GM18907 (cell line): ENCODE measurements around the gene CDC27.
"Not testable (repeated sequence)": the region's sequence is repeated elsewhere in the genome, so short reads cannot be mapped to it uniquely, and the experiment has no call there.

Experiments used
- ATAC-seq: cut with Tn5 transposase; IDR thresholded peaks from one replicate; pipeline ENCODE4 v1.9.1; 2021; ENCODE audit warnings: mild to moderate bottlenecking, moderate library complexity; ENCODE audit not compliant: unreplicated experiment

The CDC27 gene

GRCh38 chr17:47193931-47194511, 4.9 kb upstream of the CDC27 start:
- ATAC-seq: no peak

- ATAC-seq: no peak
Observed at GRCh38 chr17:47192554-47192953, 3.5 kb upstream of the CDC27 start.

DNA sequence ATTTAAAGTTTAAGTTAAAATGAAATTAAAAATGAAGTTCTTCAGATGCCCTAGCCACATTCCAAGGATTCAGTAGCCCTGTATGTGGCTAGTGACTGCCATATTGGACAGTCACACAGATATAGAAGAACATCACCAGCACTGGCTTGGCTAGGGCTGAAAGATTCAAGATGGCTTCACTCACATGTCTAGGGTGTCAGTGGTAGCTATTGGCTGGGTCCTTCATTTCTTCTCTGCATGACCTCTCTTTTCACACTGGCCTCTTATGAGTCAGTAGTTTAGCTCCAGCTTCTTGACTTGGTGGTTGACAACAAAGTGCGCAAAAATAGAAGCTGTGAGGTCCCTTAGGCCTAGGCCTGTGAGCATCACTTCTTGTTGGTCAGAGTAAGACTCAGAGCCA, 1.7 kb upstream of the CDC27 start:
- no peak for ATAC-seq

GRCh38 chr17:47190243-47190642, 1.1 kb upstream of the CDC27 start:
- ATAC-seq: no peak

- no peak for ATAC-seq
Observed at GRCh38 chr17:47189732-47190237, 690 bp upstream of the CDC27 start.

DNA sequence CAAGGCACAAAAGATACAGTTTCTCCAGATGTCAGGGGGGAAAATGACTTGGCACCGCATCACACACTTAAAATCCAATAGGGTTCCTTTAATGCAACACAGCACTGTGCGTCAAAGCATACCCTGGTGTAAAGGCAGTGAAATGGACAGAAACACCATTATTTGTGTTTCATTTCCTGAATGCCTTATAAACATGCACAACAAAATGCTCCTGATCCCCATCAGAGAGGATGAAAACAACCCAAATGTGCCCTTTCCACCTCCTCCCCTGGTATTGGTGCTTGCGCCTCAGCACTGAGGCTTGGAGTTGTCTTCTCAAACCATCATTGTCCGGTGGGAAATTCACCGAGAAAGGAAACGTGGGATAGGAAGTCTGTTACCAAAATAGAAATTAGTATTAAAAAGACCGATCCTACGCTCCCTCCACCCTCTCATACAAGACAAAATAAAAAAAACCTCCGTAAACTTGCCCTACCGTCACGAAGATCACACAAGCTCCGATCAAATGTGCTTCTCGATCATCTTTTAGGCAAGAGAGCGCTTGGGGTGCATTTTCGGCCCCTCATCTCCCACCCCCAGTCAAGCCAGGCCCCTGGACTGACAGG, 722 bp downstream of the CDC27 start:
- ATAC-seq: peak; percentile 1

DNA sequence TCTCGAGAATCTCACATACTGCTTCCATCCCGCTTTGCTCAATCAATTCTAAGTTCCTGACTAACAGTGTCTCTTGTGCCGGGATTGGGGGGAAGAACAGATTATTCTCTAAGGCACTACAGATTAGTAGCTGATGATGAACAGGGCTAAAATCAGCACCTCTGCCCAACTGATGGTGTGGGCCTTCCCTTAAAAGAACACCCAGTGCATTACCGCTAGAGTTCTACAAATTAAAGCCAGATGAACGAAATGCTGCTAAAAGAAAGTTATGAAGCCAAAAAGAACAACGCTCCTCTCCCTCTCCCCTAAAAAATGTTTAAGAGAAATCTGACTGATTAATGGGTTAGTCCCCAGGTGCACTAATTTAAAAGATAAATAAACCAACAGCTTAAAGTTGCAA, 4.4 kb downstream of the CDC27 start:
- ATAC-seq: no peak

- ATAC-seq: not testable (repeated sequence)
Observed at GRCh38 chr17:47180988-47181387, 8.1 kb downstream of the CDC27 start.

DNA sequence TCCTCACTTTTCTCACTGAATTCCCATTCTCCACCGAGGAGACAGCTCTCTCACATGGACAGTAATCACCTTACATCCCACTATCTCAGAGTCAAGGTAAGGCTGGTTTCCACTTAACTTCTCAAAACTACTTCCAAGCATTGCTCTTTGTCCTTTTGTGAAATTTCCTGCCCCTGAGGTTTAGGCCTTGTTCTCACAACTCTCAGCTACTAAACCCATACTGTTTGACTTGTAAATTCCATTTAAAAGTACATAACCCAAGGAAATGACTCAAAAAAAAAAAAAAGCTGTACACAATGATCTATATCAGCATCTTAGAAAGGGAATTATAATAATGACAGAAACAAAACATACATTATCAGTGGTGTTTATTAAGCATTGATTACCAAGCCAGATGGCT, 8.8 kb downstream of the CDC27 start:
- no peak for ATAC-seq

- ATAC-seq: no peak
Observed at GRCh38 chr17:47179141-47179540, 10.0 kb downstream of the CDC27 start.

- no peak for ATAC-seq
Observed at GRCh38 chr17:47177261-47177660, 11.8 kb downstream of the CDC27 start.

- no peak for ATAC-seq
Observed at GRCh38 chr17:47176389-47176826, 12.7 kb downstream of the CDC27 start.

DNA sequence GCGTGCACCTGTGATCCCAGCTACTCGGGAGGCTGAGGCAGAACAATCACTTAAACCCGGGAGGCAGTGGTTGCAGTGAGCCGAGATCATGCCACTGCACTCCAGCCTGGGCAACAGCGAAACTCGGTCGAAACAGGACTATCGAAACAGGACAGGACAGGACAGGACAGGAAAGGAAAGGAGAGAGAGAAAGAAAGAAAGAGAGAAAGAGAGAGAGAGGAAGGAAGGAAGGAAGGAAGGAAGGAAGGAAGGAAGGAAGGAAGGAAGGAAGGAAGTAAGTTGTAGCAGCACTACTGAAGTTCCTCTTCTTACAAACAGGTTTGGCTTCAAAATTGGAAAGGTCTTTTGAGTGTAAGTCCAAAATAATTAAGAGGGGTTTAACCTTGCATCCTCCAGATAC, 14.3 kb downstream of the CDC27 start:
- not testable (repeated sequence) for ATAC-seq

- no peak for ATAC-seq
Observed at GRCh38 chr17:47172696-47173565, 16.2 kb downstream of the CDC27 start.

- ATAC-seq: no peak
Observed at GRCh38 chr17:47170710-47171109, 18.4 kb downstream of the CDC27 start.

- not testable (repeated sequence) for ATAC-seq
Observed at GRCh38 chr17:47168896-47169295, 20.2 kb downstream of the CDC27 start.

- ATAC-seq: not testable (repeated sequence)
Observed at GRCh38 chr17:47166854-47167253, 22.2 kb downstream of the CDC27 start.

DNA sequence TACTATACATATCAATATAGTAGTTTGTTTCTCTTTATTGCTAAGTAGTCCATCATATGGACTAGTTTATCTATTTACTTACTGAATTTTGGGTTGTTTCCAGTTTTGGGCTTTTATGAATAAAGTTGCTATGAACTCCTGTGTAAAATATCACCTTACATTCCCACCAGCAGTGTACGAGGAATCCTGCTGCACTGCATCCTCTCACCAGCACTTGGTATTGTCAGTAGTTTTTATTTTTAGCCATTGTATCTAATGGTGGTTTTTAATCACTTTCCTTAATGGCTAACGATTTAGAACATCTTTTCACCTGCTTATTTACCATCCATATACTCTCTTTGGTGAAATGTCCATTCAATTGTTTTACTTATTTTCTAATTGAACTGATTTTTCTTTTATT, 24.0 kb downstream of the CDC27 start:
- ATAC-seq: no peak

GRCh38 chr17:47164263-47164662, 24.8 kb downstream of the CDC27 start:
- no peak for ATAC-seq

DNA sequence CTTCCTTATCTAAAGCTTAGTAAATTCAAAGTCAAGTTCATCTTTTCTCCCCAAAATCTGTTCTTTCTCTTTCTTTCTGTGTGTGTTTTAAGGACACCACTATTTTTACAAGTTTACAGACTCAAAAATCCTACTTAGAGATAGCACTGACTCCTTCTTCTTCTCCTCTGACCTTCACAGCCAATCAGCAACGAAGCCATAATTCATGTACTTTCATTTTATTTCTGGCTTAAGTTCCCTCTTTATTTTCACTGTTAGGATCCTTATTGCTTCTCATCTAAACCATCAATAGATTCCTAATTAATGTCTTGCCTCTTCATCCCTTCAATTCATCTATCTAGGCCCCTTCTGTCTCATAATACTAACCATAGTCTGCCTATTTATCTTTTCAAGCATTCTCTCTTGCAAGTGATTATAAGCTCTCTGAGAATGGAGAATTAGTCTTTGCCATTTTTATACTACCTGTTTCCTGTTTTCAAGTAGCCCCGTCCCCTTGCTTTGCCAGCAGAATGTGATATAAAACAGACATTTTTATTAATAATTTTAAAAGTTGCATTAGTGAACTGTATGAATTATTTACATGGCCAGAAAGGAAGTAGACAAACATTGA, 27.0 kb downstream of the CDC27 start:
- no peak for ATAC-seq

GRCh38 chr17:47159315-47159714, 29.8 kb downstream of the CDC27 start:
- no peak for ATAC-seq
